Keratinocyte (primary cell): ENCODE data around the gene P2RY2. TPM values are rescaled to one million over a fixed set of nuclear protein-coding genes. Genes with fewer than 3 reads are reported as not detected.
"Not testable (repeated sequence)": the region's sequence is repeated elsewhere in the genome, so short reads cannot be mapped to it uniquely, and the experiment has no call there.

Experiments
- DNase-seq: peaks from one replicate; pipeline ENCODE4 v3.0.0-alpha.2; 2011; ENCODE audit warnings: low read depth, missing footprints, low spot score
- FAIRE-seq: peaks from 2 replicates; lab custom pipeline; 2011; peaks lifted over from hg19 to GRCh38; lab: Jason Lieb, UNC
- H2AFZ ChIP-seq: 2 replicates; pipeline ENCODE4 v1.6.0; 2012; ENCODE audit warnings: low read length, control low read depth, inconsistent platforms; ENCODE audit not compliant: control insufficient read depth
- H3K27ac ChIP-seq: 2 replicates; pipeline ENCODE4 v1.5.1; 2011; ENCODE audit warnings: low read length; ENCODE audit not compliant: control insufficient read depth, insufficient read depth
- H3K27me3 ChIP-seq: 3 replicates; pipeline ENCODE4 v1.6.0; 2011; ENCODE audit warnings: low read length; ENCODE audit not compliant: control insufficient read depth, insufficient read depth; ENCODE audit errors: extremely low read depth
- H3K36me3 ChIP-seq, 2 experiments: 2 replicates in 1 of 2; 3 replicates in 1 of 2; pipeline ENCODE4 v1.5.1; 2011; ENCODE audit warnings: low read length in 2 of 2, mild to moderate bottlenecking in 1 of 2; ENCODE audit not compliant: control insufficient read depth in 2 of 2, insufficient read depth in 2 of 2; ENCODE audit errors: extremely low read depth in 1 of 2
- H3K4me1 ChIP-seq: 3 replicates; pipeline ENCODE4 v1.5.1; 2011; ENCODE audit warnings: low read length; ENCODE audit not compliant: control insufficient read depth, insufficient read depth; ENCODE audit errors: extremely low read depth
- H3K4me2 ChIP-seq: 3 replicates; pipeline ENCODE4 v1.6.0; 2011; ENCODE audit warnings: low read depth, low read length; ENCODE audit not compliant: control insufficient read depth, insufficient read depth; ENCODE audit errors: extremely low read depth
- H3K4me3 ChIP-seq, 3 experiments: fragments of 200-600 bp in 1 of 3; sonication (generic) in 1 of 3; 2 replicates in 2 of 3; 3 replicates in 1 of 3; pipeline ENCODE4 v1.5.1; 2011 to 2016; ENCODE audit warnings: low read length in 3 of 3, mild to moderate bottlenecking in 3 of 3, control low read depth in 2 of 3, inconsistent platforms in 1 of 3, low read depth in 1 of 3, mixed read lengths in 1 of 3, mixed run types in 1 of 3, moderate library complexity in 1 of 3; ENCODE audit not compliant: control insufficient read depth in 2 of 3, insufficient read depth in 2 of 3; ENCODE audit errors: extremely low read depth in 1 of 3
- H3K79me2 ChIP-seq: 2 replicates; pipeline ENCODE4 v1.6.0; 2012; ENCODE audit warnings: low read length; ENCODE audit not compliant: control insufficient read depth, insufficient read depth
- H3K9ac ChIP-seq: 3 replicates; pipeline ENCODE4 v1.6.0; 2011; ENCODE audit warnings: low read length; ENCODE audit not compliant: control insufficient read depth, insufficient read depth; ENCODE audit errors: extremely low read depth
- H3K9me1 ChIP-seq: 3 replicates; pipeline ENCODE4 v1.6.0; 2011; ENCODE audit warnings: low read length; ENCODE audit not compliant: control insufficient read depth, insufficient read depth; ENCODE audit errors: extremely low read depth
- H3K9me3 ChIP-seq: 2 replicates; pipeline ENCODE4 v1.5.1; 2012; ENCODE audit warnings: low read depth, low read length; ENCODE audit not compliant: control insufficient read depth
- H4K20me1 ChIP-seq: 3 replicates; pipeline ENCODE4 v1.6.0; 2011; ENCODE audit warnings: low read length; ENCODE audit not compliant: control insufficient read depth, insufficient read depth; ENCODE audit errors: extremely low read depth
- CTCF ChIP-seq, 3 experiments: IDR thresholded peaks in 1 of 3; conservative IDR thresholded peaks in 1 of 3; optimal IDR thresholded peaks in 1 of 3; 2 replicates in 2 of 3; 3 replicates in 1 of 3; pipeline versions ENCODE3 to v1.5.1; 2011; ENCODE audit warnings: low read length in 3 of 3, mild to moderate bottlenecking in 3 of 3, moderate library complexity in 2 of 3, control low read depth in 1 of 3, inconsistent platforms in 1 of 3; ENCODE audit not compliant: insufficient read depth in 2 of 3; ENCODE audit errors: extremely low read depth in 1 of 3
- EZH2 ChIP-seq: IDR thresholded peaks from one replicate; pipeline ENCODE4 v1.6.1; 2012; ENCODE audit warnings: inconsistent platforms, mild to moderate bottlenecking, low read length, moderate library complexity
- dilution Hi-C: fragments of 300-500 bp; cut with MboI; formaldehyde crosslinking; loops from one replicate; pipeline ENCODE4 v1.7.0; 2020; ENCODE audit warnings: low sequenced_read_pairs; ENCODE audit not compliant: extremely low pct_ligation_motif_present
- polyA plus RNA-seq, 5 experiments: library from polyadenylated mRNA; depleted of rRNA in 3 of 5; stranded (reverse) in 3 of 5; stranded (forward) in 1 of 5; unstranded in 1 of 5; fragments of >200 nt; gene quantifications; 1 replicate in 1 of 5; 2 replicates in 3 of 5; 3 replicates in 1 of 5; pipeline versions ENCODE4 v1.2.1 to v1.2.3, GENCODE V29; 2011 to 2012; ENCODE audit warnings: missing spikeins in 2 of 5, low read depth in 1 of 5, low replicate concordance in 1 of 5

Gene P2RY2
- polyA plus RNA-seq, 1 donor (not counting 4 experiments of a cell fraction or from before 2014, with no cell fraction given) = 5.1 TPM

DNA sequence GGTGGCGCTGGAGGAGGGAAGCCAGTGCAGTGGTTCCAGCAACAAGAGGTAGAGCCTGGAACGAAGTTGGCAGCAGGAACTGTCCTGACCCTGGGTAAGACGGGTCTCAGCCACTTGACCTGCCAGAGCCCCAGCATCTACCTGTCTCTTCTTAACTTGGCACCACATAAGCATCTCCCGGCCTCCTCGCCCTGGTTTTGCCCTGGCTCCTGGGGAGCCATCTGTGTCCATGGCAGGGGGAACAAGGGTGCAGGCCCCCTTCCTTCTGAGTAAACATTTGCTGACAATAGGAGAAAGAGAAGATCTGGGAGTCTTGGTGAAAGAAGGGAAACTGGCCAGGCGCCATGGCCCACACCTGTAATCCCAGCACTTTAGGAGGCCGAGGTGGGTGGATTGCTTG lies 12.8 kb downstream of the P2RY2 start:
- H3K4me3 ChIP-seq = no peak overlapping the region
- H3K9ac ChIP-seq = no peak overlapping the region
- TF ChIP-seq EZH2 = no peak
- TF ChIP-seq CTCF (optimal IDR thresholded peaks at IDR 0.05 in 1 of 3, IDR thresholded peaks at IDR 0.05 in 1 of 3, conservative IDR thresholded peaks at IDR 0.05 in 1 of 3; ENCODE audit: extremely low read depth in 1 of 3, insufficient read depth in 2 of 3, low read length in 3 of 3) = no peak
- peaks cover 17% of the 10 kb centered on the region for H3K4me1 ChIP-seq
- H3K79me2 ChIP-seq = no peaks in the 10 kb centered on the region
- H3K27me3 ChIP-seq = no peaks in the 10 kb centered on the region
- H3K36me3 ChIP-seq = no peaks in the 10 kb centered on the region
- no peaks in the 10 kb centered on the region for H4K20me1 ChIP-seq
- no peak for FAIRE-seq
- DNase-seq = no peak
- H3K9me1 ChIP-seq = no peaks in the 10 kb centered on the region
- no peaks in the 10 kb centered on the region for H3K9me3 ChIP-seq
- no peak overlapping the region for H3K4me2 ChIP-seq
- no peak overlapping the region for H3K27ac ChIP-seq
- dilution Hi-C loops = no loop called here
- H2AFZ ChIP-seq = no peak overlapping the region

DNA sequence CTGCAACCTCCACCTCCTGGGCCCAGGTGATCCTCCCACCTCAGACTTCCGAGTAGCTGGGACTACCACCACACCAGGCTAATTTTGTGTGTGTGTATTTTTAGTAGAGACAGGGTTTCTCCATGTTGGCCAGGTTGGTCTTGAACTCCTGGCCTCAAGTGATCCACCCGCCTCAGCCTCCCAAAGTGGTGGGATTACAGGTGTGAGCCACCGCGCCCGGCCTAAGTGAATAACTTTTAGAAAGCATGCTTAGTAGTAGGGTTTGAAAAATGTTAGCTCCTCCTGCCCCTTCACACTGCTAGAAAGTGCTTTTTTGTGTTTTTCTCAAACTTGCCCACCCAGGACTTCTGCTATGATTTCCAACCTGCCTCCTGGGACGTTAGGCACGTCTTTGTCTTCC lies 14.4 kb downstream of the P2RY2 start:
- H3K4me3 ChIP-seq, DNase-seq, H3K79me2 ChIP-seq, H3K27ac ChIP-seq, H3K4me2 ChIP-seq, FAIRE-seq, H3K9ac ChIP-seq, H3K9me1 ChIP-seq, H3K36me3 ChIP-seq, H2AFZ ChIP-seq, H3K27me3 ChIP-seq, dilution Hi-C loops, H3K9me3 ChIP-seq, H4K20me1 ChIP-seq: not testable (repeated sequence)
- H3K4me1 ChIP-seq = peaks cover 22% of the 10 kb centered on the region

- no peaks in the 10 kb centered on the region for H3K79me2 ChIP-seq
- dilution Hi-C loops = no loop called here
- no peaks in the 10 kb centered on the region for H3K9me3 ChIP-seq
- H3K4me2 ChIP-seq = no peak overlapping the region
- H3K4me3 ChIP-seq = no peak overlapping the region
- no peak overlapping the region for H2AFZ ChIP-seq
- TF ChIP-seq EZH2 = no peak
- no peak for TF ChIP-seq CTCF (optimal IDR thresholded peaks at IDR 0.05 in 1 of 3, IDR thresholded peaks at IDR 0.05 in 1 of 3, conservative IDR thresholded peaks at IDR 0.05 in 1 of 3; ENCODE audit: extremely low read depth in 1 of 3, insufficient read depth in 2 of 3, low read length in 3 of 3)
- H3K9me1 ChIP-seq = no peaks in the 10 kb centered on the region
- H3K9ac ChIP-seq = no peak overlapping the region
- FAIRE-seq = no peak
- H4K20me1 ChIP-seq = no peaks in the 10 kb centered on the region
- H3K4me1 ChIP-seq = peaks cover 15% of the 10 kb centered on the region
- no peak for DNase-seq
- peaks cover 0 to 4% of the 10 kb centered on the region in 2 experiments for H3K36me3 ChIP-seq
- no peak overlapping the region for H3K27ac ChIP-seq
- no peaks in the 10 kb centered on the region for H3K27me3 ChIP-seq
These were observed 15.1 kb downstream of the P2RY2 start for GRCh38 chr11:73233211-73233610.
